Activated T-helper 17 cell treated with anti-CD3 and anti-CD28 coated beads, Interleukin-2, amount 50 U/mL, for 72 hours (primary cell): ENCODE measurements around the gene PRKD3. TPM values are rescaled to one million over a fixed set of nuclear protein-coding genes. Genes with fewer than 3 reads are reported as not detected.
A peak's percentile ranks its signal among the peaks of the same experiment; 100 is the strongest.

Experiments
- ATAC-seq: fragments of 150-1000 bp; cut with Tn5 transposase; replicated peaks from 2 replicates; pipeline ENCODE4 v1.10.0; 2021; ENCODE audit warnings: mild to moderate bottlenecking, moderate library complexity
- H3K27ac Mint-ChIP-seq: one replicate; pipeline ENCODE4 v1.8.0; 2022; ENCODE audit warnings: mixed read lengths
- H3K27me3 Mint-ChIP-seq: one replicate; pipeline ENCODE4 v1.8.0; 2022; ENCODE audit warnings: mixed read lengths
- H3K36me3 Mint-ChIP-seq: one replicate; pipeline ENCODE4 v1.8.0; 2022; ENCODE audit warnings: low read depth, mild to moderate bottlenecking, mixed read lengths
- H3K4me1 Mint-ChIP-seq: one replicate; pipeline ENCODE4 v1.8.0; 2022; ENCODE audit warnings: mixed read lengths
- H3K4me3 Mint-ChIP-seq: one replicate; pipeline ENCODE4 v1.8.0; 2022; ENCODE audit warnings: mild to moderate bottlenecking, mixed read lengths
- H3K9me3 Mint-ChIP-seq: one replicate; pipeline ENCODE4 v1.8.0; 2022; ENCODE audit warnings: mixed read lengths
- total RNA-seq, 2 donors: library from RNA; stranded (reverse); gene quantifications; one replicate each; pipeline ENCODE4 v1.2.3, GENCODE V29; 2022

Gene PRKD3
- total RNA-seq, 2 donors from 2014 or later = 28.2 to 35.6 TPM

- no peaks in the 10 kb centered on the region for H3K36me3 Mint-ChIP-seq
- no peaks in the 10 kb centered on the region for H3K9me3 Mint-ChIP-seq
- H3K27me3 Mint-ChIP-seq = peaks cover 23% of the 10 kb centered on the region
- no peak for ATAC-seq
- no peaks in the 10 kb centered on the region for H3K4me1 Mint-ChIP-seq
- no peak overlapping the region for H3K27ac Mint-ChIP-seq
- no peak overlapping the region for H3K4me3 Mint-ChIP-seq
Observed at GRCh38 chr2:37354531-37354930, 29.9 kb upstream of the PRKD3 start.

- ATAC-seq = no peak
- H3K27me3 Mint-ChIP-seq = peaks cover 7% of the 10 kb centered on the region
- H3K4me1 Mint-ChIP-seq = no peaks in the 10 kb centered on the region
- no peaks in the 10 kb centered on the region for H3K9me3 Mint-ChIP-seq
- no peak overlapping the region for H3K4me3 Mint-ChIP-seq
- no peak overlapping the region for H3K27ac Mint-ChIP-seq
- H3K36me3 Mint-ChIP-seq = no peaks in the 10 kb centered on the region
Observed at GRCh38 chr2:37350034-37350433, 25.4 kb upstream of the PRKD3 start.

GRCh38 chr2:37349231-37349860 is 24.7 kb upstream of the PRKD3 start:
- no peaks in the 10 kb centered on the region for H3K36me3 Mint-ChIP-seq

GRCh38 chr2:37348155-37348554 is 23.5 kb upstream of the PRKD3 start:
- no peak overlapping the region for H3K4me3 Mint-ChIP-seq
- H3K9me3 Mint-ChIP-seq = no peaks in the 10 kb centered on the region
- H3K36me3 Mint-ChIP-seq = no peaks in the 10 kb centered on the region
- ATAC-seq = no peak
- H3K27me3 Mint-ChIP-seq = peaks cover 6% of the 10 kb centered on the region
- H3K27ac Mint-ChIP-seq = no peak overlapping the region
- peaks cover 6% of the 10 kb centered on the region for H3K4me1 Mint-ChIP-seq

More at GRCh38 chr2:37349231-37349860, 24.7 kb upstream of the PRKD3 start:
- no peak for ATAC-seq
- H3K4me1 Mint-ChIP-seq = no peaks in the 10 kb centered on the region
- H3K27ac Mint-ChIP-seq = no peak overlapping the region
- H3K4me3 Mint-ChIP-seq = no peak overlapping the region
- H3K9me3 Mint-ChIP-seq = no peaks in the 10 kb centered on the region
- H3K27me3 Mint-ChIP-seq = peaks cover 4% of the 10 kb centered on the region

- H3K36me3 Mint-ChIP-seq = no peaks in the 10 kb centered on the region
- H3K9me3 Mint-ChIP-seq = no peaks in the 10 kb centered on the region
- ATAC-seq = peak; percentile 82
- peak within 1 kb of the TSS; percentile 28 for H3K27ac Mint-ChIP-seq
- peaks cover 6% of the 10 kb centered on the region for H3K4me1 Mint-ChIP-seq
- peak within 1 kb of the TSS; percentile 71 for H3K4me3 Mint-ChIP-seq
- H3K27me3 Mint-ChIP-seq = peaks cover 9% of the 10 kb centered on the region
Observed at GRCh38 chr2:37344453-37345361, 20.1 kb upstream of the PRKD3 start, which contains the start of gene QPCT. Gene QPCT, plus strand, starts transcription at chr2:37344630. Its CDS starts 102 bp downstream, at chr2:37344732.

GRCh38 chr2:37343537-37344434 is 19.2 kb upstream of the PRKD3 start:
- H3K9me3 Mint-ChIP-seq = no peaks in the 10 kb centered on the region
- ATAC-seq = no peak
- no peaks in the 10 kb centered on the region for H3K36me3 Mint-ChIP-seq
- H3K4me1 Mint-ChIP-seq = peaks cover 6% of the 10 kb centered on the region
- H3K4me3 Mint-ChIP-seq = peak overlapping the region; percentile 71
- peaks cover 11% of the 10 kb centered on the region for H3K27me3 Mint-ChIP-seq
- peak overlapping the region; percentile 28 for H3K27ac Mint-ChIP-seq

- ATAC-seq = no peak
- H3K27ac Mint-ChIP-seq = no peak overlapping the region
- peaks cover 11% of the 10 kb centered on the region for H3K27me3 Mint-ChIP-seq
- no peak overlapping the region for H3K4me3 Mint-ChIP-seq
- no peaks in the 10 kb centered on the region for H3K9me3 Mint-ChIP-seq
- H3K4me1 Mint-ChIP-seq = peaks cover 6% of the 10 kb centered on the region
- H3K36me3 Mint-ChIP-seq = no peaks in the 10 kb centered on the region
Observed at GRCh38 chr2:37342591-37343220, 18.1 kb upstream of the PRKD3 start.

- Mint-ChIP-seq H3K4me3 (no peak overlapping the region), H3K4me1 (peaks cover 6% of the 10 kb centered on the region), H3K27ac (no peak overlapping the region), H3K9me3 (no peaks in the 10 kb centered on the region), H3K27me3 (peaks cover 11% of the 10 kb centered on the region), H3K36me3 (no peaks in the 10 kb centered on the region)
- ATAC-seq = no peak
Observed at GRCh38 chr2:37340637-37341036, 16.0 kb upstream of the PRKD3 start.

GRCh38 chr2:37338933-37339332 is 14.3 kb upstream of the PRKD3 start:
- no peak overlapping the region for H3K4me3 Mint-ChIP-seq
- H3K4me1 Mint-ChIP-seq = peaks cover 3% of the 10 kb centered on the region
- H3K9me3 Mint-ChIP-seq = no peaks in the 10 kb centered on the region
- no peak for ATAC-seq
- H3K27ac Mint-ChIP-seq = no peak overlapping the region
- no peaks in the 10 kb centered on the region for H3K36me3 Mint-ChIP-seq
- peaks cover 8% of the 10 kb centered on the region for H3K27me3 Mint-ChIP-seq

- ATAC-seq = no peak
- H3K27me3 Mint-ChIP-seq = peaks cover 3% of the 10 kb centered on the region
- H3K4me3 Mint-ChIP-seq = no peak overlapping the region
- H3K36me3 Mint-ChIP-seq = no peaks in the 10 kb centered on the region
- no peaks in the 10 kb centered on the region for H3K9me3 Mint-ChIP-seq
- H3K4me1 Mint-ChIP-seq = no peaks in the 10 kb centered on the region
- no peak overlapping the region for H3K27ac Mint-ChIP-seq
Observed at GRCh38 chr2:37337620-37338280, 13.1 kb upstream of the PRKD3 start.

- no peak overlapping the region for H3K4me3 Mint-ChIP-seq
- H3K27me3 Mint-ChIP-seq = peaks cover 3% of the 10 kb centered on the region
- H3K36me3 Mint-ChIP-seq = no peaks in the 10 kb centered on the region
- no peaks in the 10 kb centered on the region for H3K9me3 Mint-ChIP-seq
- H3K4me1 Mint-ChIP-seq = no peaks in the 10 kb centered on the region
- ATAC-seq = no peak
- no peak overlapping the region for H3K27ac Mint-ChIP-seq
Observed at GRCh38 chr2:37335604-37336003, 11.0 kb upstream of the PRKD3 start.

GRCh38 chr2:37333256-37333655 is 8.6 kb upstream of the PRKD3 start:
- ATAC-seq = no peak
- no peak overlapping the region for H3K27ac Mint-ChIP-seq
- no peaks in the 10 kb centered on the region for H3K27me3 Mint-ChIP-seq
- no peaks in the 10 kb centered on the region for H3K36me3 Mint-ChIP-seq
- H3K9me3 Mint-ChIP-seq = no peaks in the 10 kb centered on the region
- H3K4me1 Mint-ChIP-seq = no peaks in the 10 kb centered on the region
- H3K4me3 Mint-ChIP-seq = no peak overlapping the region

- H3K4me1 Mint-ChIP-seq = no peaks in the 10 kb centered on the region
- no peak overlapping the region for H3K4me3 Mint-ChIP-seq
- no peak overlapping the region for H3K27ac Mint-ChIP-seq
- ATAC-seq = no peak
- H3K9me3 Mint-ChIP-seq = no peaks in the 10 kb centered on the region
- peaks cover under 1% of the 10 kb centered on the region for H3K27me3 Mint-ChIP-seq
- no peaks in the 10 kb centered on the region for H3K36me3 Mint-ChIP-seq
Observed at GRCh38 chr2:37332560-37332959, 7.9 kb upstream of the PRKD3 start.
